Body of pancreas (tissue), 4 donors: ENCODE measurements around the gene ZNF484.

Experiments
- CTCF ChIP-seq, 7 experiments: fragments of 450-650 bp in 4 of 7; fragments of 200-600 bp in 3 of 7; sonication (generic) in 3 of 7; IDR thresholded peaks; one replicate each; pipeline ENCODE4 v1.5.1; 2016 to 2019; ENCODE audit warnings: antibody characterized with exemption in 7 of 7
- POLR2A ChIP-seq, 3 donors: fragments of 450-650 bp; IDR thresholded peaks; one replicate each; pipeline ENCODE4 v1.6.1; 2016; ENCODE audit warnings: antibody characterized with exemption in 3 of 3, mild to moderate bottlenecking in 2 of 3

- TF ChIP-seq POLR2A (IDR thresholded peaks at IDR 0.05), result no peak
- TF ChIP-seq CTCF (IDR thresholded peaks at IDR 0.05), result no peak
Observed at GRCh38 chr9:92870289-92870688, 7.5 kb downstream of the ZNF484 start.
